GM12878 (cell line): ENCODE data around the gene AGAP9.
"Not testable (repeated sequence)": the region's sequence is repeated elsewhere in the genome, so short reads cannot be mapped to it uniquely, and the experiment has no call there.

ENCODE experiments used
- CHD1 ChIP-seq: IDR thresholded peaks from 2 replicates; pipeline ENCODE4 v1.6.1; 2012; ENCODE audit warnings: low read depth, low read length, improper control_type of control experiment
- EZH2 ChIP-seq: IDR thresholded peaks from 2 replicates; pipeline ENCODE4 v1.6.1; 2012; ENCODE audit warnings: low read depth, mild to moderate bottlenecking, control low read depth, inconsistent platforms, low read length, borderline replicate concordance; ENCODE audit not compliant: control insufficient read depth
- HDAC2 ChIP-seq: fragments of 200-600 bp; sonication (generic); IDR thresholded peaks from 2 replicates; pipeline ENCODE4 v1.6.1; 2017
- RB1 ChIP-seq: fragments of 450-650 bp; formaldehyde crosslinking; IDR thresholded peaks from 2 replicates; pipeline ENCODE4 v1.6.1; 2017; ENCODE audit warnings: mild to moderate bottlenecking, borderline replicate concordance
- SIN3A ChIP-seq: IDR thresholded peaks from 2 replicates; pipeline ENCODE4 v1.6.1; 2012; ENCODE audit warnings: low read depth, low read length, improper control_type of control experiment
- SRF ChIP-seq, 2 experiments: IDR thresholded peaks; 2 replicates each; pipeline ENCODE4 v1.6.1; 2011; ENCODE audit warnings: low read depth in 2 of 2, low read length in 2 of 2, mild to moderate bottlenecking in 1 of 2, moderate library complexity in 1 of 2
- USF1 ChIP-seq: IDR thresholded peaks from 2 replicates; pipeline ENCODE4 v1.6.1; 2011; ENCODE audit warnings: borderline replicate concordance, low read depth, mild to moderate bottlenecking, moderate library complexity, mixed read lengths, low read length; ENCODE audit not compliant: insufficient read depth; ENCODE audit errors: extremely low read length
- USF2 ChIP-seq: IDR thresholded peaks from 2 replicates; pipeline ENCODE4 v1.6.1; 2011; ENCODE audit warnings: low read depth, low read length, improper control_type of control experiment, borderline replicate concordance

GRCh38 chr10:47467957-47468356 lies 55.5 kb downstream of the AGAP9 start:
- TF ChIP-seq USF1; CHD1; EZH2; SRF (IDR thresholded peaks at IDR 0.05; ENCODE audit: low read depth in 2 of 2, low read length in 2 of 2); RB1; HDAC2; USF2; SIN3A: not testable (repeated sequence)
